Stimulated activated memory B cell treated with anti-CD40 and anti-IgM and Interleukin-4, amounts not matched to agents 10 μg/mL and 1 μg/mL and 100 μg/mL, for 72 hours (primary cell): Measurements from ENCODE around the gene RDH13.
"Not testable (repeated sequence)": the region's sequence is repeated elsewhere in the genome, so short reads cannot be mapped to it uniquely, and the experiment has no call there.

Experiments
- ATAC-seq: fragments of 150-1000 bp; cut with Tn5 transposase; 2 replicates; pipeline ENCODE4 v1.10.0; 2021
- H3K27ac Mint-ChIP-seq: one replicate; pipeline ENCODE4 v1.8.0; 2022; ENCODE audit warnings: mild to moderate bottlenecking, mixed read lengths
- H3K27me3 Mint-ChIP-seq: one replicate; pipeline ENCODE4 v1.8.0; 2022; ENCODE audit warnings: mixed read lengths
- H3K36me3 Mint-ChIP-seq: one replicate; pipeline ENCODE4 v1.8.0; 2022; ENCODE audit warnings: mixed read lengths
- H3K4me1 Mint-ChIP-seq: one replicate; pipeline ENCODE4 v1.8.0; 2022; ENCODE audit warnings: mixed read lengths
- H3K4me3 Mint-ChIP-seq: one replicate; pipeline ENCODE4 v1.8.0; 2022; ENCODE audit warnings: mild to moderate bottlenecking, moderate library complexity, mixed read lengths
- H3K9me3 Mint-ChIP-seq: one replicate; pipeline ENCODE4 v1.8.0; 2022; ENCODE audit warnings: mixed read lengths

RDH13 gene

GRCh38 chr19:55006795-55007194 is 56.2 kb downstream of the RDH13 start:
- peaks cover 69% of the 10 kb centered on the region for H3K36me3 Mint-ChIP-seq
- peaks cover 44% of the 10 kb centered on the region for H3K9me3 Mint-ChIP-seq
- not testable (repeated sequence) for H3K27me3 Mint-ChIP-seq, H3K27ac Mint-ChIP-seq, ATAC-seq
- peaks cover 28% of the 10 kb centered on the region for H3K4me1 Mint-ChIP-seq
- peak overlapping the region; percentile 9 for H3K4me3 Mint-ChIP-seq

- H3K4me3 Mint-ChIP-seq = peak overlapping the region; percentile 69
- peaks cover 36% of the 10 kb centered on the region for H3K9me3 Mint-ChIP-seq
- peak; percentile 76 for ATAC-seq
- H3K4me1 Mint-ChIP-seq = peaks cover 28% of the 10 kb centered on the region
- H3K36me3 Mint-ChIP-seq = peaks cover 67% of the 10 kb centered on the region
- H3K27me3 Mint-ChIP-seq = peaks cover 3% of the 10 kb centered on the region
- peak overlapping the region; percentile 50 for H3K27ac Mint-ChIP-seq
These were observed 57.1 kb downstream of the RDH13 start for GRCh38 chr19:55005684-55006488.

GRCh38 chr19:55000761-55001160 is 62.2 kb downstream of the RDH13 start:
- peaks cover 36% of the 10 kb centered on the region for H3K36me3 Mint-ChIP-seq
- H3K4me1 Mint-ChIP-seq = peaks cover 2% of the 10 kb centered on the region
- H3K4me3 Mint-ChIP-seq = no peak overlapping the region
- peaks cover 9% of the 10 kb centered on the region for H3K27me3 Mint-ChIP-seq
- no peak overlapping the region for H3K27ac Mint-ChIP-seq
- ATAC-seq = no peak
- peaks cover 8% of the 10 kb centered on the region for H3K9me3 Mint-ChIP-seq

- not testable (repeated sequence) for ATAC-seq, H3K9me3 Mint-ChIP-seq, H3K27ac Mint-ChIP-seq, H3K4me3 Mint-ChIP-seq, H3K4me1 Mint-ChIP-seq
- H3K36me3 Mint-ChIP-seq = peaks cover 31% of the 10 kb centered on the region
- H3K27me3 Mint-ChIP-seq = peaks cover 13% of the 10 kb centered on the region
These were observed 64.2 kb downstream of the RDH13 start for GRCh38 chr19:54998751-54999239.

GRCh38 chr19:54995561-54995960 is 67.4 kb downstream of the RDH13 start:
- Mint-ChIP-seq H3K27ac (no peak overlapping the region), H3K4me1 (no peaks in the 10 kb centered on the region), H3K9me3 (peaks cover 9% of the 10 kb centered on the region), H3K36me3 (peaks cover 35% of the 10 kb centered on the region), H3K4me3 (no peak overlapping the region), H3K27me3 (peaks cover 12% of the 10 kb centered on the region)
- ATAC-seq = no peak
